ENCODE data around the gene SLC2A1. TPM values are rescaled to one million over a fixed set of nuclear protein-coding genes. Genes with fewer than 3 reads are reported as not detected.

Gene SLC2A1
- total and polyA plus RNA-seq, 9 of the 15 experiments (the other 6 are each of a cell fraction or from before 2014, with no cell fraction given): 12.6 to 153 (median 48.0) TPM

DNA sequence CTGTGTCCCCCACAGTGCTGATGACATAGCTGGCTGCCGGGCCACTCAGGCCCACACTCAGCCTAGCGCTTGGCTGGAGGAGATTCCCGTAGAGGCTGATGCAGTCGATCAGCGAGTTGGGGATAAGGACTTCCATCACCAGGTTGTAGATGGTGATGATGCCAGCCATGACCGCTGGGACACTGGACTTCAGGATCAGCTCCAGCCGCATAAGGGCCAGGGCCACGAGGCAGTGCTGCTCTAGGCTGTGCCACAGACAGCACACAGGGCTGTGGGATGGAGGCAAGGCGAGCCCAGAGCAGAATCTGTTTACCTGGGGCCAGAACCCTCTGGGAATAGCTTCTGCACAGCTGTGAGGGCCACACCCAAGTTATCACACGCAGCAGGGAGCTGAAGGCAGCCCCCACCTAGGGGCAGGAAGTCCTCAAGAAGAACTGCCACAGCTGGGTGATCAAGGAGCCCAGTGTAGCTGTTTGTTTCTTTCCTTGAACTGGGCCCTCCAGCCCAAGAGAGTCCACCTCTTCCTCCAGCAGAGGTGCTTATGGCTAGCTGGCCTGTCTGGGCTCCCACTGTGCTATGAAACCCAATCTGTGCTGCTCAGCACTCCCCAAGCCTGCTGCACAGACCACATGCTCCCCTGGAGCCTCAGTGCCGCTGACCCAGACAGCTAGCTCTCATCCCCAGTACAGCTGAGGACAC, 6.2 kb downstream of the SLC2A1 start (continued):
- TF ChIP-seq, protein P1, sequence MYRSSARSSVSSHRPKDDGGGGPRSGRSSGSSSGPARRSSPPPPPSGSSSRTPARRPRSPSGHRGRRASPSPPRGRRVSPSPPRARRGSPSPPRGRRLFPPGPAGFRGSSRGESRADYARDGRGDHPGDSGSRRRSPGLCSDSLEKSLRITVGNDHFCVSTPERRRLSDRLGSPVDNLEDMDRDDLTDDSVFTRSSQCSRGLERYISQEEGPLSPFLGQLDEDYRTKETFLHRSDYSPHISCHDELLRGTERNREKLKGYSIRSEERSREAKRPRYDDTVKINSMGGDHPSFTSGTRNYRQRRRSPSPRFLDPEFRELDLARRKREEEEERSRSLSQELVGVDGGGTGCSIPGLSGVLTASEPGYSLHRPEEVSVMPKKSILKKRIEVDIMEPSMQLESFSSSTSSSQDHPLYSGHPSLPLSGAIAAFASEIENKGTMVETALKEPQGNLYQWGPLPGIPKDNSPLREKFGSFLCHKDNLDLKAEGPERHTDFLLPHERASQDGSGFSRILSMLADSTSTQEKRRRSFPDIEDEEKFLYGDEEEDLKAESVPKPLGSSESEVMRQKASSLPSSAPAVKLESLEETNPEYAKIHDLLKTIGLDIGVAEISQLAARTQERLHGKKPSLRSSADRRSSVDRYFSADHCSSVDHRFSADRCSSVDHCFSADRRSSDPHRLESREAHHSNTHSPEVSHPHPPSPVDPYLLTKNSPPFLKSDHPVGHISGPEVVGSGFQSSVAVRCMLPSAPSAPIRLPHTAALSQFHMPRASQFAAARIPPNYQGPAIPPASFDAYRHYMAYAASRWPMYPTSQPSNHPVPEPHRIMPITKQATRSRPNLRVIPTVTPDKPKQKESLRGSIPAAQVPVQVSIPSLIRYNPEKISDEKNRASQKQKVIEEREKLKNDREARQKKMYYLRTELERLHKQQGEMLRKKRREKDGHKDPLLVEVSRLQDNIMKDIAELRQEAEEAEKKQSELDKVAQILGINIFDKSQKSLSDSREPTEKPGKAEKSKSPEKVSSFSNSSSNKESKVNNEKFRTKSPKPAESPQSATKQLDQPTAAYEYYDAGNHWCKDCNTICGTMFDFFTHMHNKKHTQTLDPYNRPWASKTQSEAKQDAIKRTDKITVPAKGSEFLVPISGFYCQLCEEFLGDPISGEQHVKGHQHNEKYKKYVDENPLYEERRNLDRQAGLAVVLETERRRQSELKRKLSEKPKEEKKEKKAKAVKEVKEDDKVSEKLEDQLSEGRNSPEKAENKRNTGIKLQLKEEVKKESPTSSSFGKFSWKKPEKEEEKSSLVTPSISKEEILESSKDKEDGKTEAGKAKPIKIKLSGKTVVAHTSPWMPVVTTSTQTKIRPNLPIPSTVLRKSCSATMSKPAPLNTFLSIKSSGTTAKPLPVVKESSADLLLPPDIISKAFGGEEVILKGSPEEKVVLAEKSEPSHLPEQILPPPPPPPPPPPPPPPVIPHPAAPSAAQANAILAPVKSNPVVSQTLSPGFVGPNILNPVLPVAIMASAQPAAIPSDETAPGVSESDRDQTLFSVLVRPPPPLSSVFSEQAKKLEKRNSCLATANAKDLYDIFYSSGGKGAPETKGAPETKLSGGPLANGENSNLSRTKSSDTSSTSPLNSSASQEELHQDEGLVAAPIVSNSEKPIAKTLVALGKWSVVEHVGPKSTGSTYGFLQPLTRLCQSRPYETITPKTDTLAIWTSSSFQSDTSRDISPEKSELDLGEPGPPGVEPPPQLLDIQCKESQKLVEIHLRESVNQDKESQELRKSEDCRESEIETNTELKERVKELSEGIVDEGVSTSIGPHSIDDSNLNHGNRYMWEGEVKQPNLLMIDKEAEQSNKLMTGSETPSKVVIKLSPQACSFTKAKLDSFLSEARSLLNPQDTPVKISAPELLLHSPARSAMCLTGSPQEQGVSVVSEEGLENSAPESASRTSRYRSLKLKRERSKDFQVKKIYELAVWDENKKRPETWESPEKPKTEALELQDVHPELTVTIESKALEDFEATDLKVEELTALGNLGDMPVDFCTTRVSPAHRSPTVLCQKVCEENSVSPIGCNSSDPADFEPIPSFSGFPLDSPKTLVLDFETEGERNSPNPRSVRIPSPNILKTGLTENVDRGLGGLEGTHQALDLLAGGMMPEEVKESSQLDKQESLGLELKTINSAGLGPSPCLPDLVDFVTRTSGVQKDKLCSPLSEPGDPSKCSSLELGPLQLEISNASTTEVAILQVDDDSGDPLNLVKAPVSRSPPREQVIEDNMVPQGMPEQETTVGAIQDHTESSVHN (IDR thresholded peaks at IDR 0.05; ENCODE audit: borderline replicate concordance in 1 of 2, low read depth in 1 of 2): peak in 1 of 2 experiments; percentile 58; a peak in 1 of 4 replicates
- TF ChIP-seq HSF4 (CRISPR knock-in tag; IDR thresholded peaks at IDR 0.05; ENCODE audit: borderline replicate concordance): no peak
- TF ChIP-seq, protein P2, sequence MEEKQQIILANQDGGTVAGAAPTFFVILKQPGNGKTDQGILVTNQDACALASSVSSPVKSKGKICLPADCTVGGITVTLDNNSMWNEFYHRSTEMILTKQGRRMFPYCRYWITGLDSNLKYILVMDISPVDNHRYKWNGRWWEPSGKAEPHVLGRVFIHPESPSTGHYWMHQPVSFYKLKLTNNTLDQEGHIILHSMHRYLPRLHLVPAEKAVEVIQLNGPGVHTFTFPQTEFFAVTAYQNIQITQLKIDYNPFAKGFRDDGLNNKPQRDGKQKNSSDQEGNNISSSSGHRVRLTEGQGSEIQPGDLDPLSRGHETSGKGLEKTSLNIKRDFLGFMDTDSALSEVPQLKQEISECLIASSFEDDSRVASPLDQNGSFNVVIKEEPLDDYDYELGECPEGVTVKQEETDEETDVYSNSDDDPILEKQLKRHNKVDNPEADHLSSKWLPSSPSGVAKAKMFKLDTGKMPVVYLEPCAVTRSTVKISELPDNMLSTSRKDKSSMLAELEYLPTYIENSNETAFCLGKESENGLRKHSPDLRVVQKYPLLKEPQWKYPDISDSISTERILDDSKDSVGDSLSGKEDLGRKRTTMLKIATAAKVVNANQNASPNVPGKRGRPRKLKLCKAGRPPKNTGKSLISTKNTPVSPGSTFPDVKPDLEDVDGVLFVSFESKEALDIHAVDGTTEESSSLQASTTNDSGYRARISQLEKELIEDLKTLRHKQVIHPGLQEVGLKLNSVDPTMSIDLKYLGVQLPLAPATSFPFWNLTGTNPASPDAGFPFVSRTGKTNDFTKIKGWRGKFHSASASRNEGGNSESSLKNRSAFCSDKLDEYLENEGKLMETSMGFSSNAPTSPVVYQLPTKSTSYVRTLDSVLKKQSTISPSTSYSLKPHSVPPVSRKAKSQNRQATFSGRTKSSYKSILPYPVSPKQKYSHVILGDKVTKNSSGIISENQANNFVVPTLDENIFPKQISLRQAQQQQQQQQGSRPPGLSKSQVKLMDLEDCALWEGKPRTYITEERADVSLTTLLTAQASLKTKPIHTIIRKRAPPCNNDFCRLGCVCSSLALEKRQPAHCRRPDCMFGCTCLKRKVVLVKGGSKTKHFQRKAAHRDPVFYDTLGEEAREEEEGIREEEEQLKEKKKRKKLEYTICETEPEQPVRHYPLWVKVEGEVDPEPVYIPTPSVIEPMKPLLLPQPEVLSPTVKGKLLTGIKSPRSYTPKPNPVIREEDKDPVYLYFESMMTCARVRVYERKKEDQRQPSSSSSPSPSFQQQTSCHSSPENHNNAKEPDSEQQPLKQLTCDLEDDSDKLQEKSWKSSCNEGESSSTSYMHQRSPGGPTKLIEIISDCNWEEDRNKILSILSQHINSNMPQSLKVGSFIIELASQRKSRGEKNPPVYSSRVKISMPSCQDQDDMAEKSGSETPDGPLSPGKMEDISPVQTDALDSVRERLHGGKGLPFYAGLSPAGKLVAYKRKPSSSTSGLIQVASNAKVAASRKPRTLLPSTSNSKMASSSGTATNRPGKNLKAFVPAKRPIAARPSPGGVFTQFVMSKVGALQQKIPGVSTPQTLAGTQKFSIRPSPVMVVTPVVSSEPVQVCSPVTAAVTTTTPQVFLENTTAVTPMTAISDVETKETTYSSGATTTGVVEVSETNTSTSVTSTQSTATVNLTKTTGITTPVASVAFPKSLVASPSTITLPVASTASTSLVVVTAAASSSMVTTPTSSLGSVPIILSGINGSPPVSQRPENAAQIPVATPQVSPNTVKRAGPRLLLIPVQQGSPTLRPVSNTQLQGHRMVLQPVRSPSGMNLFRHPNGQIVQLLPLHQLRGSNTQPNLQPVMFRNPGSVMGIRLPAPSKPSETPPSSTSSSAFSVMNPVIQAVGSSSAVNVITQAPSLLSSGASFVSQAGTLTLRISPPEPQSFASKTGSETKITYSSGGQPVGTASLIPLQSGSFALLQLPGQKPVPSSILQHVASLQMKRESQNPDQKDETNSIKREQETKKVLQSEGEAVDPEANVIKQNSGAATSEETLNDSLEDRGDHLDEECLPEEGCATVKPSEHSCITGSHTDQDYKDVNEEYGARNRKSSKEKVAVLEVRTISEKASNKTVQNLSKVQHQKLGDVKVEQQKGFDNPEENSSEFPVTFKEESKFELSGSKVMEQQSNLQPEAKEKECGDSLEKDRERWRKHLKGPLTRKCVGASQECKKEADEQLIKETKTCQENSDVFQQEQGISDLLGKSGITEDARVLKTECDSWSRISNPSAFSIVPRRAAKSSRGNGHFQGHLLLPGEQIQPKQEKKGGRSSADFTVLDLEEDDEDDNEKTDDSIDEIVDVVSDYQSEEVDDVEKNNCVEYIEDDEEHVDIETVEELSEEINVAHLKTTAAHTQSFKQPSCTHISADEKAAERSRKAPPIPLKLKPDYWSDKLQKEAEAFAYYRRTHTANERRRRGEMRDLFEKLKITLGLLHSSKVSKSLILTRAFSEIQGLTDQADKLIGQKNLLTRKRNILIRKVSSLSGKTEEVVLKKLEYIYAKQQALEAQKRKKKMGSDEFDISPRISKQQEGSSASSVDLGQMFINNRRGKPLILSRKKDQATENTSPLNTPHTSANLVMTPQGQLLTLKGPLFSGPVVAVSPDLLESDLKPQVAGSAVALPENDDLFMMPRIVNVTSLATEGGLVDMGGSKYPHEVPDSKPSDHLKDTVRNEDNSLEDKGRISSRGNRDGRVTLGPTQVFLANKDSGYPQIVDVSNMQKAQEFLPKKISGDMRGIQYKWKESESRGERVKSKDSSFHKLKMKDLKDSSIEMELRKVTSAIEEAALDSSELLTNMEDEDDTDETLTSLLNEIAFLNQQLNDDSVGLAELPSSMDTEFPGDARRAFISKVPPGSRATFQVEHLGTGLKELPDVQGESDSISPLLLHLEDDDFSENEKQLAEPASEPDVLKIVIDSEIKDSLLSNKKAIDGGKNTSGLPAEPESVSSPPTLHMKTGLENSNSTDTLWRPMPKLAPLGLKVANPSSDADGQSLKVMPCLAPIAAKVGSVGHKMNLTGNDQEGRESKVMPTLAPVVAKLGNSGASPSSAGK (IDR thresholded peaks at IDR 0.05): no peak
- TF ChIP-seq TCFL5 (CRISPR knock-in tag; conservative IDR thresholded peaks at IDR 0.05): no peak
